ENCODE results near the gene ZNF276. TPM values are rescaled to one million over a fixed set of nuclear protein-coding genes. Genes with fewer than 3 reads are reported as not detected.
"Not testable (repeated sequence)": the region's sequence is repeated elsewhere in the genome, so short reads cannot be mapped to it uniquely, and the experiment has no call there.

The ZNF276 gene
- polyA plus RNA-seq (2011; rRNA removed), result 5.6 and 8.5 TPM in 2 replicates
- polyA minus RNA-seq (2011; rRNA and poly(A)+ RNA removed), result 7.9 and 8.9 TPM in 2 replicates

GRCh38 chr16:89720813-89721545 is at the start of gene ZNF276, which contains the start of gene VPS9D1:
Gene ZNF276, plus strand, starts transcription at chr16:89721537. Its CDS starts 104 bp downstream, at chr16:89721641.
Gene VPS9D1, minus strand, starts transcription at chr16:89720898. Its CDS starts 37 bp downstream, at chr16:89720861.
- ChIA-PET POLR2A (interaction anchor here (0.6 kb wide), 1 partner anchor 152 kb away, joined by 4 read pairs; the partner anchor contains the start of gene TCF25), CTCF (interaction anchor here (0.9 to 1.7 kb wide), 2 partner anchors 16 to 21 kb away, joined by 4 to 9 read pairs; no protein-coding TSS in a partner anchor)
- H3K27me3 ChIP-seq (ENCODE audit: control insufficient read depth, insufficient read depth, low read length), result no peaks in the 10 kb centered on the region

GRCh38 chr16:89671565-89671964 is 49.8 kb upstream of the ZNF276 start:
- not testable (repeated sequence) for H3K27me3 ChIP-seq (ENCODE audit: control insufficient read depth, insufficient read depth, low read length); H3K4me3 ChIP-seq (ENCODE audit: low read depth, low read length); H3K36me3 ChIP-seq (ENCODE audit: control insufficient read depth, insufficient read depth, low read length); DNase-seq (ENCODE audit: low read depth)
- ChIA-PET CTCF (interaction anchor here (1.2 to 1.3 kb wide), 3 partner anchors 28 to 98 kb away, joined by 3 to 6 read pairs (median 4); no protein-coding TSS in a partner anchor), POLR2A (interaction anchor here (0.6 kb wide), 2 partner anchors 14 to 38 kb away, joined by 3 read pairs; partner anchors contain the start of genes CHMP1A and SPATA33)

More at GRCh38 chr16:89720813-89721545, at the start of gene ZNF276, which contains the start of gene VPS9D1:
- Histone ChIP-seq H3K36me3 (ENCODE audit: control insufficient read depth, insufficient read depth, low read length) (peaks cover 18% of the 10 kb centered on the region), H3K4me3 (ENCODE audit: low read depth, low read length) (peak within 1 kb of the TSS; percentile 58)
- DNase-seq (ENCODE audit: low read depth), result no peak
- no peak for TF ChIP-seq CTCF (IDR thresholded peaks at IDR 0.05; ENCODE audit: insufficient read depth, low read depth, low read length)

GRCh38 chr16:89672177-89672941 is 49.0 kb upstream of the ZNF276 start:
- POLR2A ChIA-PET, result no interaction called here
- CTCF ChIA-PET, result interaction anchor here (0.9 to 1.3 kb wide), 2 partner anchors 27 to 31 kb away, joined by 3 to 6 read pairs; no protein-coding TSS in a partner anchor
- no peak for DNase-seq (ENCODE audit: low read depth)
- Histone ChIP-seq H3K36me3 (ENCODE audit: control insufficient read depth, insufficient read depth, low read length) (peaks cover 1% of the 10 kb centered on the region; the same call in 1 of the 2 replicates), H3K4me3 (ENCODE audit: low read depth, low read length) (no peak overlapping the region), H3K27me3 (ENCODE audit: control insufficient read depth, insufficient read depth, low read length) (no peaks in the 10 kb centered on the region)
- no peak for TF ChIP-seq CTCF (IDR thresholded peaks at IDR 0.05; ENCODE audit: insufficient read depth, low read depth, low read length)

- Histone ChIP-seq H3K36me3 (ENCODE audit: control insufficient read depth, insufficient read depth, low read length) (no peaks in the 10 kb centered on the region), H3K27me3 (ENCODE audit: control insufficient read depth, insufficient read depth, low read length) (no peaks in the 10 kb centered on the region), H3K4me3 (ENCODE audit: low read depth, low read length) (no peak overlapping the region)
- no peak for TF ChIP-seq CTCF (IDR thresholded peaks at IDR 0.05; ENCODE audit: insufficient read depth, low read depth, low read length)
- no peak for DNase-seq (ENCODE audit: low read depth)
- ChIA-PET CTCF (interaction anchor here (0.6 kb wide), 1 partner anchor 37 kb away, joined by 4 read pairs; no protein-coding TSS in a partner anchor), POLR2A (no interaction called here)
These were observed 43.1 kb upstream of the ZNF276 start for GRCh38 chr16:89678258-89678657.

GRCh38 chr16:89685916-89686315 is 35.4 kb upstream of the ZNF276 start:
- Histone ChIP-seq H3K4me3 (ENCODE audit: low read depth, low read length) (no peak overlapping the region; the same call in 1 of the 2 replicates), H3K27me3 (ENCODE audit: control insufficient read depth, insufficient read depth, low read length) (no peaks in the 10 kb centered on the region), H3K36me3 (ENCODE audit: control insufficient read depth, insufficient read depth, low read length) (peaks cover 3% of the 10 kb centered on the region)
- ChIA-PET POLR2A (interaction anchor here (0.6 kb wide), 1 partner anchor 237 kb away, joined by 9 read pairs; no protein-coding TSS in a partner anchor), CTCF (interaction anchor here (0.7 to 1.4 kb wide), 2 partner anchors 14 to 20 kb away, joined by 4 to 8 read pairs; no protein-coding TSS in a partner anchor)
- no peak for TF ChIP-seq CTCF (IDR thresholded peaks at IDR 0.05; ENCODE audit: insufficient read depth, low read depth, low read length)
- no peak for DNase-seq (ENCODE audit: low read depth)
